Hepatocyte (in vitro differentiated cells): ENCODE measurements around the gene PPP2R2B.

Source experiments
- CTCF ChIP-seq: fragments of 200-600 bp; sonication (generic); IDR thresholded peaks from 2 replicates; pipeline ENCODE4 v1.5.1; 2016; ENCODE audit warnings: antibody characterized with exemption, mild to moderate bottlenecking; ENCODE audit not compliant: poor library complexity
- EZH2 ChIP-seq: fragments of 200-600 bp; sonication (generic); IDR thresholded peaks from 2 replicates; pipeline ENCODE4 v1.6.1; 2016; ENCODE audit warnings: antibody characterized with exemption, mild to moderate bottlenecking, borderline replicate concordance
- EZH2phosphoT487 ChIP-seq: fragments of 200-600 bp; sonication (generic); IDR thresholded peaks from one replicate; pipeline ENCODE4 v1.6.1; 2018; ENCODE audit warnings: antibody characterized with exemption, mild to moderate bottlenecking, low read depth, moderate library complexity; ENCODE audit not compliant: unreplicated experiment, severe bottlenecking

GRCh38 chr5:146538432-146538831, 340.1 kb downstream of the PPP2R2B start:
- TF ChIP-seq CTCF: no peak
- TF ChIP-seq EZH2: no peak
- no peak for TF ChIP-seq EZH2phosphoT487
